Skin epidermis (tissue), 12 donors: ENCODE data around the gene TIMM17A.
A peak's percentile ranks its signal among the peaks of the same experiment; 100 is the strongest.

ENCODE experiments used
- H3K27ac ChIP-seq, 21 experiments: fragments of 200-600 bp; sonication (generic) in 11 of 21; one replicate each; pipeline ENCODE4 v1.5.0; 2020; ENCODE audit warnings: mild to moderate bottlenecking in 3 of 21, inconsistent platforms in 2 of 21, moderate library complexity in 2 of 21
- H3K4me3 ChIP-seq, 7 experiments: fragments of 200-600 bp; sonication (generic) in 2 of 7; one replicate each; pipeline ENCODE4 v1.5.0; 2020; ENCODE audit warnings: inconsistent platforms in 2 of 7, mild to moderate bottlenecking in 2 of 7, moderate library complexity in 1 of 7

TIMM17A gene

DNA sequence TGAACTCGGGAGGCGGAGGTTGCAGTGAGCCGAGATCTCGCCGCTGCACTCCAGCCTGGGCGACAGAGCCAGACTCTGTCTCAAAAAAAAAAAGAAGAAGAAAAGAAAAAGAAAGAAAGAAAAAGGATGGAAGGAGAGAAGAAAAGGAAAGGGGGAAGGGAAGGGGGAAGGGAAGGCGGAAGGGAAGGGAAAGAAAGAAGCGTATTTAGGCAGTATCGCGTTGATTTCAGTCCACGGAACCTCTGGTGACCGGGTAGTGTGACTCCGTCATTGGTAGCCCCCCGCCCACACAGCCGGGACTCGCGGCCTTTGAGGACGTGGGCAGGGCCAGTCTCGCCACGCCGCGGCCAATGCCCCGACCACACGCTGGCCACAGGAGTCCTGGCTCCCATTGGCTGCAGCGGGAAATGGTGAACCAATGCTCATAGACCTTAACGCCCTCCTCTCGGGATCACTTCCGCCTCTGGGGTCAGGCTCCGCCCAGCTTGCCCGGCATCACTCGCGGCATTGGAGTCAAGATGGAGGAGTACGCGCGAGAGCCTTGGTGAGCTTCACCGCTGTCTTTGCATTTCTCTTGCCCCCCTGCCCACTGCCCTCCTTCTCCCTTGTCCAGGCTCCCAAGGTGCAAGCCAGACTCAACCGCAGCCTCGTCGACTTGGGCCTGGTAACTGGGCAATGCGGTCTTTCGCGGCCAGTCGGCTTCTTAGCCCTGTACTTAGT, at the start of gene TIMM17A:
Gene TIMM17A, plus strand, starts transcription at position 495 of the 720 bp plus-strand sequence. Its CDS starts 24 bp downstream, at position 519.
- Histone ChIP-seq H3K4me3 (peak within 1 kb of the TSS; percentile 62 to 95 (median 82)), H3K27ac (peak within 1 kb of the TSS; percentile 63 to 92 (median 88))

DNA sequence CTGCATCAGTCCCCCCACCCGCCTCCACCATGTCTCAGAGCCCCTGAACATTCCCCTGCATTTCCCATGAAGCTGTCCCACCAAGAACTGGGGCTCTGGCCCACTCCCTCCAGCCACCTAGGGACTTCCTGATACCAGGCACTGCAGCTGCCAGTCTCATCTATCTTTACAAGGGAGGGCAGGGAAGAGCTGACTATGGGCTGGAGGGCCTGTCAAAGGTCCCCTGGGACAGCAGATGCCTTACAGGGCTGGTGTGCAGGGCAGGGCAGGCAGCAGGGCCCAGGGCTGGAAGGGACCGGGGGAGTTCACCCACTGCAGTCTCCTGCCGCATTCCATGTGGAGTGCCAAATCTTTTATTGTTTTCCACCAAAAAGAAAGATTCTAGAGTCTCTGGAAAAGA, 49.0 kb upstream of the TIMM17A start:
- peak overlapping the region in 12 of 21 experiments; percentile 13 to 88 (median 54) for H3K27ac ChIP-seq
- H3K4me3 ChIP-seq: no peak overlapping the region

DNA sequence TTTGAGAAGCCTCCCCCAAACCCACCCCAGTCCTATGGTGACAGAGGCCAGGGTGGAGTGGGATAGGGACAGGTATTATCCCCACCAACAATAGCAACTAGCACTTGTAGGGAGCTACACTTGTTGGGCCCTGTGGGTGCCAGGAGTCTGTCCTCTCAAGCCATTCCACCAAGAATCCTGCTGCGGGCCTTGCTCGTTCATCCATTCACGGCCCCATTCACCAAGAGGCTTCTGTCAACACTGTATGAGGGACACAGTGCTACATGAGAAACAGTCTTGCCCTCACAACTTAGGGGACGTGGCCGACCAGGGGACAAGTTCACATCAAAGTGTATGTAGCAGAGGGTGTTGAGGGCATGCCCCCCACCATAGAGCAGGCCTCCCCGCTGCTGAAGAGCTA, 47.7 kb upstream of the TIMM17A start:
- H3K4me3 ChIP-seq: no peak overlapping the region
- peak overlapping the region in 2 of 21 experiments; percentile 55 to 66 for H3K27ac ChIP-seq

- H3K4me3 ChIP-seq: no peak overlapping the region
- peak overlapping the region in 1 of 21 experiments; percentile 25 for H3K27ac ChIP-seq
These were observed 43.3 kb upstream of the TIMM17A start for GRCh38 chr1:201911826-201912571.

GRCh38 chr1:201912832-201913231, 42.5 kb upstream of the TIMM17A start:
- Histone ChIP-seq H3K27ac (no peak overlapping the region), H3K4me3 (no peak overlapping the region)

- peak overlapping the region in 3 of 21 experiments; percentile 6 to 57 (median 21) for H3K27ac ChIP-seq
- H3K4me3 ChIP-seq: no peak overlapping the region
These were observed 40.7 kb upstream of the TIMM17A start for GRCh38 chr1:201914456-201915235.

DNA sequence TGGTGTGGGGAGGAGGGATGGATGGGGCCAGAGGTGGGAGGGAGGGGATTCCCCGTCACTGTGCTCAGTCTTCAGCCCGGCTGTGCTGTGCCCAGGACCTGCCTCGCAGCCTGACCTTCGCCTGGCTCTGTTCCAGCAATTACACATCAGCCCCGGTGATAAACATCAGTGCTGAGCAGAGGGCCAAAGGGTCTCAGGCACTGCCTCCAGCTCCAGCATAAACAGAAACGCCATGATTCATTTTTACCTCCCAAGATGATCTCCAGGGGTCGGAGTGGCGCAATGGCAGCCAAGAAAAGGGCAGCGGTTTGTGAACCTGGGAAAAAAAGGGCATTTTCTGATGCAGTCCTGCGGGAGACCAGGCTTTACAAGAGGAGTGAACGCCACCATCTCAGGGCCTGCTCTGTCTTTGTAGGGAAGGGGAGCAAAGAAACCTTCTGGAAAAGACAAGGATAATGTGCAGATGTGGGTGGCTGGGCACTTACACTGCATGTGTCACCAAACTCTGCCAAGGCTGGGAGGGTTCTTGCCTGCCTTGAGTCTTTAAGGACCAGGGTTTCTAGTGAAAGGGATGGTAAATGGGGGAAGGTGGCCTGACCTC, 38.6 kb upstream of the TIMM17A start:
- H3K27ac ChIP-seq: peak overlapping the region in 12 of 21 experiments; percentile 17 to 81 (median 38)
- H3K4me3 ChIP-seq: no peak overlapping the region

GRCh38 chr1:201917362-201918033, 37.8 kb upstream of the TIMM17A start:
- H3K4me3 ChIP-seq: no peak overlapping the region
- peak overlapping the region in 17 of 21 experiments; percentile 1 to 81 (median 40) for H3K27ac ChIP-seq

- H3K4me3 ChIP-seq: no peak overlapping the region
These were observed 37.0 kb upstream of the TIMM17A start for GRCh38 chr1:201918343-201918742.

DNA sequence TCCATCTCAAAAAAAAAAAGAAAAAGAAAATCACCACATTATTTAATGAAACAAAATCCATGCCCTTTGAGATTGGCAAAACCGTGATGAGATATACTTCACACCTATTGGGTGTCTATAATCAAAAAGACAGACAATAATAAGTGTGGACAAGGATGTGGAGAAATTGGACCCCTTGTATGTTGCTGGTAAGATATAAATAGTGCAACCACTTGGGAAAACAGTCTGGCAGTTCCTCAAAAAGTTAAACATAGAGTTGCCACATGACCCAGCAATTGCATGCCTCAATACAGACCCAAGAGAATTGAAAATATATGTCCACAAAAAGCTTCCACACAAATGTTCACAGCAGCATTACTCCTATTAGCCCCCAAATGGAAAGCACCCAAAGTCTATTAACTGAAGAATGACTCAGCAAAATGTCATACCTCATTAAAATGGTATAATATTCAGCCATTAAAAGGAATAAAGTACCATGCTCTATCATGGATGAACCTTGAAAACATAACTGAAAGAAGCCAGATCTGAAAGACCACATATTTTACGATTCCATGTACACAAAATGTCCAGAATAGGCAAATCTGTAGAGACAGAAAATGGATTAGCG, 33.2 kb upstream of the TIMM17A start:
- H3K4me3 ChIP-seq: no peak overlapping the region
- H3K27ac ChIP-seq: no peak overlapping the region

More at GRCh38 chr1:201918343-201918742, 37.0 kb upstream of the TIMM17A start:
- peak overlapping the region in 11 of 21 experiments; percentile 1 to 81 (median 40) for H3K27ac ChIP-seq

GRCh38 chr1:201925301-201925567, 30.1 kb upstream of the TIMM17A start:
- Histone ChIP-seq H3K4me3 (no peak overlapping the region), H3K27ac (no peak overlapping the region)

DNA sequence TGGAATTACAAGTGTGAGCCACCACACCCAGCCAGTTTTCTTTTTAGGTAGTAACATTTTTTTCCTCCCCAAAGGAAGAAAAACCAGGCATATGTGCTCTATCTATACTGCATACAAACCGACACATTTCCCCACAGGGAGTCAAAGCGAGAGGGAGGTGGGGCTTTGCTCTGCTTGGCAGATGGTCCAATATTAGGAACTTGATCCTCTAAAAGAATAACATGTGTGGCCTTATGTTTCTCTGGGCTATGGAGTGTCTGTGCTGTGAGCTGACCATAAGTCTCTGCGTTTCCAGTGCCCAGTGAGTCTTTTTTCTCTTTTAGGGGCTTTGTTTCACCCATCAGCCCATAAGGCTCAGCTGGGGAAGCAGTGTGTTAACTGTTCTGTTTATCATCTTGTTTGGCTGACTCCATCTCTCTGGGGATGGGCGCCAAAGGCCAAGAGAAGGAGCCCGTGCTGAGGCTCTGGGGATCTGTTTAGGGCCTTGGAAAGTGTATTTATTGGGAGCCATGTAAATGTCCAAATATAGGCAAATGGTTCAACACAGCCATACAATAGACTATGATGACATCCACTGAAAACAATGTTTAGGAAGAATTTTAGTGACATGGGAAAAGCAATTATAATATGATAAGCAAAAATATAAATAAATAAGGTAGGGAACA, 29.2 kb upstream of the TIMM17A start:
- Histone ChIP-seq H3K4me3 (no peak overlapping the region), H3K27ac (no peak overlapping the region)

GRCh38 chr1:201928266-201928665, 27.0 kb upstream of the TIMM17A start:
- no peak overlapping the region for H3K27ac ChIP-seq

GRCh38 chr1:201930137-201930536, 25.2 kb upstream of the TIMM17A start:
- H3K27ac ChIP-seq: no peak overlapping the region
- H3K4me3 ChIP-seq: no peak overlapping the region

More at GRCh38 chr1:201928266-201928665, 27.0 kb upstream of the TIMM17A start:
- H3K4me3 ChIP-seq: no peak overlapping the region

GRCh38 chr1:201930803-201931202, 24.5 kb upstream of the TIMM17A start:
- Histone ChIP-seq H3K4me3 (no peak overlapping the region), H3K27ac (no peak overlapping the region)

DNA sequence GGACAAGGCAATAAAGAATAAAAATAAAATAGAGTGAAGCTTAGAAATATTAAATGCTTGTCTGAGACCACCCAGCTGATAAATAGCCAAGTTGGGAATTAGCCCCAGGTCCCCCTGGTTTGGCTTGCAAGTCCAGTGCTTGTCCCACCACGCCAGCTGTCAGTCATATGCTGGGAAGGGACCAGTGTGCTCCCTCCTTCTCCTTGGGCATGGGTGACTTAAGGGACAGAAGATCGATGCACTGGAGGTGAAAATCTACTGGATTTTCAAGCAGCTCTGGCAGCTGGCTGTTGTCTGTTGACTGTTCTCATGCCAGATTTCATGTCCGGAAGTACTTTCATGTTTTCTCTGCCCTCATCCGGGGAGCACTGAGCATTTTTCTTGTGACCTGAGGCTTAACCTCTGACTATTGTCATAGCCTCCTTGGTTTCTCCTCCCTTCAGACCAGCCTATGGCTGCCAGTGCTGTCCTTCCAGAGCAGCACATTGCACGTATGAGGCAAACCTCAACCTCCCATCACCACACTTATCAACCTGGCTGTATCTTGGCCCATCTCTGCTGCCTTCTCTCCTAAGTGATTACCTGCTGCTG, 21.4 kb upstream of the TIMM17A start:
- Histone ChIP-seq H3K27ac (no peak overlapping the region), H3K4me3 (no peak overlapping the region)

DNA sequence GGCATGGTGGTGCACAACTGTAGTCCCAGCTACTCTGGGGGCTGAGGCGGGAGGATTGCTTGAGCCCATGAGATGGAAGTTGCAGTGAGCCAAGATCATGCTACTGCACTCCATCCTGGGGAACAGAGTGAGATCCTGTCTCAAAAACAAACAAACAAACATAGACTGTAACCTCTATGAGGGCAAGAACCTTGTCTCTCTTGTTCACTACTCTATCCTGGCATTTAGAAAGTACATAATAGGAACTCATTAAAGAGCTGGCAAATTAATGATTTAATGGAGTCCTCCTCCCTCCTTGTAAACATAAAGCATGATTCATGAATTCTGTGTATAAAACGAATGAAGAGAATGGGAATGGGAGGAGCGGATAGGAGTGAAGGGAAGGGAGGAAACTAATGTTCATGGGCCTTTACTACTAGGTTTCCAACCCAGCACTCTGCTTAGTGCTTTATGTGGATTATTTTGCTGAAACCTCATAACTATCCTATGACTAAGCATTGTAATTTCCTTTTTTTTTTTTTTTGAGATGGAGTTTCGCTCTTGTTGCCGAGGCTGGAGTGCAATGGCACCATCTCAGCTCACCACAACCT, 17.6 kb upstream of the TIMM17A start:
- Histone ChIP-seq H3K4me3 (no peak overlapping the region), H3K27ac (peak overlapping the region in 3 of 21 experiments; percentile 17 to 56 (median 40))
